ENCODE measurements around the gene TPPP. TPM values are rescaled to one million over a fixed set of nuclear protein-coding genes. Genes with fewer than 3 reads are reported as not detected.

The TPPP gene
- total RNA-seq, 1 experiment from 2014 or later = 0.18 TPM

- intact Hi-C loops (cut with micrococcal nuclease; ENCODE audit: unreplicated experiment) = no loop called here
- Mint-ChIP-seq H3K9me3 (ENCODE audit: unreplicated experiment) (no peaks in the 10 kb centered on the region), H3K36me3 (ENCODE audit: insufficient read depth, unreplicated experiment) (peaks cover 6% of the 10 kb centered on the region), H3K4me1 (ENCODE audit: low read depth, unreplicated experiment) (no peaks in the 10 kb centered on the region), H3K4me3 (ENCODE audit: unreplicated experiment) (no peak overlapping the region), H3K27ac (ENCODE audit: unreplicated experiment) (no peak overlapping the region), H3K27me3 (ENCODE audit: insufficient read depth, unreplicated experiment) (no peaks in the 10 kb centered on the region)
- no peaks in the 10 kb centered on the region for H3K27me3 ChIP-seq (replicated peaks; ENCODE audit: control insufficient read depth, insufficient read depth, low read length)
- no peaks in the 10 kb centered on the region for H3K4me1 ChIP-seq
- no peak for DNase-seq
- no TSS peak for BruUV-seq (replicated peaks)
- CTCF ChIA-PET = no interaction called here
- peaks cover 3% of the 10 kb centered on the region; the same call in 1 of the 2 replicates for H3K9me3 ChIP-seq
- H3K4me3 ChIP-seq (ENCODE audit: low read depth, low read length) = no peak overlapping the region
- POLR2A ChIA-PET = interaction anchor here (0.7 kb wide), 1 partner anchor 555 kb away, joined by 3 read pairs; the partner anchor contains the start of gene SLC6A19
- H3K36me3 ChIP-seq (ENCODE audit: control insufficient read depth, insufficient read depth, low read length) = peaks cover 17% of the 10 kb centered on the region
- no peak for TF ChIP-seq CTCF (IDR thresholded peaks at IDR 0.05; ENCODE audit: insufficient read depth in 1 of 2, low read depth in 1 of 2, low read length in 1 of 2, severe bottlenecking in 1 of 2, unreplicated experiment in 1 of 2)
These were observed 46.6 kb downstream of the TPPP start for GRCh38 chr5:646396-647201.

- peaks cover 15% of the 10 kb centered on the region for H3K36me3 Mint-ChIP-seq (ENCODE audit: insufficient read depth, unreplicated experiment)
- no peaks in the 10 kb centered on the region for H3K9me3 Mint-ChIP-seq (ENCODE audit: unreplicated experiment)
- no peaks in the 10 kb centered on the region for H3K27me3 ChIP-seq (replicated peaks; ENCODE audit: control insufficient read depth, insufficient read depth, low read length)
- POLR2A ChIA-PET = no interaction called here
- H3K27ac Mint-ChIP-seq (ENCODE audit: unreplicated experiment) = no peak overlapping the region
- H3K9me3 ChIP-seq = peaks cover 3% of the 10 kb centered on the region; the same call in 1 of the 2 replicates
- no peak for DNase-seq
- H3K4me1 ChIP-seq = no peaks in the 10 kb centered on the region
- H3K27me3 Mint-ChIP-seq (ENCODE audit: insufficient read depth, unreplicated experiment) = no peaks in the 10 kb centered on the region
- H3K4me1 Mint-ChIP-seq (ENCODE audit: low read depth, unreplicated experiment) = no peaks in the 10 kb centered on the region
- H3K4me3 ChIP-seq (ENCODE audit: low read depth, low read length) = no peak overlapping the region
- no peak for TF ChIP-seq CTCF (IDR thresholded peaks at IDR 0.05; ENCODE audit: insufficient read depth in 1 of 2, low read depth in 1 of 2, low read length in 1 of 2, severe bottlenecking in 1 of 2, unreplicated experiment in 1 of 2)
- no peak overlapping the region for H3K4me3 Mint-ChIP-seq (ENCODE audit: unreplicated experiment)
- no TSS peak for BruUV-seq (replicated peaks)
- CTCF ChIA-PET = no interaction called here
- H3K36me3 ChIP-seq (ENCODE audit: control insufficient read depth, insufficient read depth, low read length) = peaks cover 15% of the 10 kb centered on the region
- intact Hi-C loops (cut with micrococcal nuclease; ENCODE audit: unreplicated experiment) = no loop called here
These were observed 47.7 kb downstream of the TPPP start for GRCh38 chr5:645421-645820.

GRCh38 chr5:644971-645370 lies 48.2 kb downstream of the TPPP start:
- BruUV-seq (replicated peaks) = no TSS peak
- Histone ChIP-seq H3K4me1 (no peaks in the 10 kb centered on the region), H3K27me3 (replicated peaks; ENCODE audit: control insufficient read depth, insufficient read depth, low read length) (no peaks in the 10 kb centered on the region), H3K36me3 (ENCODE audit: control insufficient read depth, insufficient read depth, low read length) (peaks cover 15% of the 10 kb centered on the region), H3K9me3 (peaks cover 3% of the 10 kb centered on the region; the same call in 1 of the 2 replicates), H3K4me3 (ENCODE audit: low read depth, low read length) (no peak overlapping the region)
- no peaks in the 10 kb centered on the region for H3K9me3 Mint-ChIP-seq (ENCODE audit: unreplicated experiment)
- peaks cover 19% of the 10 kb centered on the region for H3K36me3 Mint-ChIP-seq (ENCODE audit: insufficient read depth, unreplicated experiment)
- DNase-seq = no peak
- no peak overlapping the region for H3K4me3 Mint-ChIP-seq (ENCODE audit: unreplicated experiment)
- POLR2A ChIA-PET = no interaction called here
- TF ChIP-seq CTCF (IDR thresholded peaks at IDR 0.05; ENCODE audit: insufficient read depth in 1 of 2, low read depth in 1 of 2, low read length in 1 of 2, severe bottlenecking in 1 of 2, unreplicated experiment in 1 of 2) = no peak
- H3K27ac Mint-ChIP-seq (ENCODE audit: unreplicated experiment) = no peak overlapping the region
- H3K4me1 Mint-ChIP-seq (ENCODE audit: low read depth, unreplicated experiment) = no peaks in the 10 kb centered on the region
- CTCF ChIA-PET = no interaction called here
- intact Hi-C loops (cut with micrococcal nuclease; ENCODE audit: unreplicated experiment) = no loop called here
- no peaks in the 10 kb centered on the region for H3K27me3 Mint-ChIP-seq (ENCODE audit: insufficient read depth, unreplicated experiment)

Data from Caco-2 (cell line).